Trophoblast cell (in vitro differentiated cells and primary cell): Measurements from ENCODE around the gene USP20.

Experiments
- DNase-seq, 2 donors: peaks; one replicate each; pipeline ENCODE4 v3.0.0-alpha.2; 2016
- H2AFZ ChIP-seq: 2 replicates; pipeline ENCODE4 v1.6.1; 2013; ENCODE audit warnings: low read length, moderate library complexity, mild to moderate bottlenecking; ENCODE audit not compliant: insufficient read depth, poor library complexity
- H2AK5ac ChIP-seq: 2 replicates; pipeline ENCODE4 v1.6.1; 2013; ENCODE audit warnings: mild to moderate bottlenecking, low read length
- H2BK120ac ChIP-seq: 2 replicates; pipeline ENCODE4 v1.6.1; 2013; ENCODE audit warnings: low read length, mild to moderate bottlenecking, moderate library complexity; ENCODE audit not compliant: insufficient read depth, poor library complexity
- H2BK12ac ChIP-seq: 2 replicates; pipeline ENCODE4 v1.6.1; 2013; ENCODE audit warnings: mild to moderate bottlenecking, low read length, moderate library complexity
- H2BK5ac ChIP-seq: 2 replicates; pipeline ENCODE4 v1.6.1; 2013; ENCODE audit warnings: low read length, low read depth, moderate library complexity, mild to moderate bottlenecking; ENCODE audit not compliant: poor library complexity
- H3K14ac ChIP-seq: 2 replicates; pipeline ENCODE4 v1.6.1; 2013; ENCODE audit warnings: mild to moderate bottlenecking, low read length
- H3K18ac ChIP-seq: 2 replicates; pipeline ENCODE4 v1.6.1; 2013; ENCODE audit warnings: mild to moderate bottlenecking, low read length
- H3K23ac ChIP-seq: 2 replicates; pipeline ENCODE4 v1.6.1; 2013; ENCODE audit warnings: low read length
- H3K27ac ChIP-seq: 2 replicates; pipeline ENCODE4 v1.5.1; 2013; ENCODE audit warnings: low read depth, mild to moderate bottlenecking, inconsistent platforms, low read length, moderate library complexity
- H3K27me3 ChIP-seq: 2 replicates; pipeline ENCODE4 v1.6.1; 2013; ENCODE audit warnings: inconsistent platforms, mild to moderate bottlenecking, low read length, moderate library complexity; ENCODE audit not compliant: insufficient read depth
- H3K36me3 ChIP-seq, 2 experiments: 1 replicate in 1 of 2; 2 replicates in 1 of 2; pipeline ENCODE4 v1.6.1; 2013; ENCODE audit warnings: low read length in 2 of 2, mild to moderate bottlenecking in 2 of 2, moderate library complexity in 1 of 2; ENCODE audit not compliant: insufficient read depth in 2 of 2, control insufficient read depth in 1 of 2
- H3K4ac ChIP-seq: 2 replicates; pipeline ENCODE4 v1.6.1; 2013; ENCODE audit warnings: low read depth, mild to moderate bottlenecking, low read length, moderate library complexity
- H3K4me1 ChIP-seq, 2 experiments: 1 replicate in 1 of 2; 2 replicates in 1 of 2; pipeline ENCODE4 v1.6.1; 2013; ENCODE audit warnings: low read length in 2 of 2, mild to moderate bottlenecking in 2 of 2, moderate library complexity in 1 of 2; ENCODE audit not compliant: insufficient read depth in 2 of 2, control insufficient read depth in 1 of 2
- H3K4me2 ChIP-seq: 2 replicates; pipeline ENCODE4 v1.6.1; 2013; ENCODE audit warnings: inconsistent platforms, mild to moderate bottlenecking, low read length, moderate library complexity
- H3K4me3 ChIP-seq: 2 replicates; pipeline ENCODE4 v1.5.1; 2013; ENCODE audit warnings: mild to moderate bottlenecking, low read depth, low read length, inconsistent platforms
- H3K79me1 ChIP-seq: one replicate; pipeline ENCODE4 v1.6.1; 2013; ENCODE audit warnings: low read length
- H3K79me2 ChIP-seq: 2 replicates; pipeline ENCODE4 v1.6.1; 2013; ENCODE audit warnings: low read length, mild to moderate bottlenecking; ENCODE audit not compliant: control insufficient read depth, insufficient read depth, poor library complexity
- H3K9ac ChIP-seq: 2 replicates; pipeline ENCODE4 v1.6.1; 2013; ENCODE audit warnings: mild to moderate bottlenecking, low read length
- H3K9me3 ChIP-seq: 2 replicates; pipeline ENCODE4 v1.6.1; 2013; ENCODE audit warnings: low read depth, mild to moderate bottlenecking, control low read depth, inconsistent platforms, low read length; ENCODE audit not compliant: insufficient read depth
- H4K12ac ChIP-seq: 2 replicates; pipeline ENCODE4 v1.6.1; 2013; ENCODE audit warnings: low read depth, mild to moderate bottlenecking, low read length, moderate library complexity
- H4K8ac ChIP-seq: 2 replicates; pipeline ENCODE4 v1.6.1; 2013; ENCODE audit warnings: low read depth, mild to moderate bottlenecking, low read length, moderate library complexity
- H4K91ac ChIP-seq: one replicate; pipeline ENCODE4 v1.6.1; 2013; ENCODE audit warnings: low read depth, mild to moderate bottlenecking, low read length, moderate library complexity
- WGBS: extraction: QIAGEN DNeasy Blood & Tissue Kit; methylation state at CpG from one replicate; pipeline ENCODE4 v1.1.7; 2013; ENCODE audit warnings: missing lambda C conversion rate; ENCODE audit not compliant: insufficient read length, insufficient coverage; ENCODE audit errors: extremely low coverage; 5-methylcytosine and 5-hydroxymethylcytosine counted together

Gene USP20

DNA sequence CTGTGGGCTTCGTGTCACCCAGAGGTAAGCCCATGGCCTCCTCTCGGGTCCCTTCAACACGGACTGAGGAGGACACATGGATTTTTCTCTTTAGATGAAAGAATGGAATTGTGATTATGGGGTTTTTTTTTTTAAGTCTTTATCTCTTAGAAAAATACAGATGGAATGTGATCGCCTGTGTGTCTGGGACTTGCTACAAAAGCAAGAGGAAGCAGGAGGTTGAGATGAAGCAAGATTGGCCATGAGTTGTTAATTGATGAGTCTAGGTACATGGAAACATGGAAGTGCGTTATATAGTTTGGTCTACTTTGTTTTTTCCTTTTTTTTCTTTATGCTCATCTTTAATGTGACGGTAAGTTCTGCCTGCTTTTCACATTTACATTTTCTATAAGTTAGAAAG is 14.6 kb downstream of the USP20 start:
- no peak overlapping the region for H3K4ac ChIP-seq
- no peaks in the 10 kb centered on the region for H3K79me2 ChIP-seq
- H2AK5ac ChIP-seq = no peak overlapping the region
- H3K27ac ChIP-seq = no peak overlapping the region
- H4K91ac ChIP-seq = no peak overlapping the region
- H3K4me3 ChIP-seq = no peak overlapping the region
- no peak overlapping the region for H3K9ac ChIP-seq
- H3K23ac ChIP-seq = no peak overlapping the region
- no peak for DNase-seq
- H3K9me3 ChIP-seq = peaks cover 2% of the 10 kb centered on the region
- no peak overlapping the region for H2BK5ac ChIP-seq
- H4K8ac ChIP-seq = no peak overlapping the region
- peaks cover 3 to 8% of the 10 kb centered on the region in 2 experiments for H3K36me3 ChIP-seq
- no peaks in the 10 kb centered on the region for H3K27me3 ChIP-seq
- no peak overlapping the region for H2BK12ac ChIP-seq
- peaks cover 9 to 14% of the 10 kb centered on the region in 2 experiments for H3K4me1 ChIP-seq
- H3K14ac ChIP-seq = no peak overlapping the region
- H3K79me1 ChIP-seq = no peaks in the 10 kb centered on the region
- no peak overlapping the region for H3K18ac ChIP-seq
- no CpG with 5 or more reads among the region's 6 CpGs for WGBS
- H2BK120ac ChIP-seq = no peak overlapping the region
- no peak overlapping the region for H2AFZ ChIP-seq
- no peak overlapping the region for H3K4me2 ChIP-seq
- no peak overlapping the region for H4K12ac ChIP-seq

DNA sequence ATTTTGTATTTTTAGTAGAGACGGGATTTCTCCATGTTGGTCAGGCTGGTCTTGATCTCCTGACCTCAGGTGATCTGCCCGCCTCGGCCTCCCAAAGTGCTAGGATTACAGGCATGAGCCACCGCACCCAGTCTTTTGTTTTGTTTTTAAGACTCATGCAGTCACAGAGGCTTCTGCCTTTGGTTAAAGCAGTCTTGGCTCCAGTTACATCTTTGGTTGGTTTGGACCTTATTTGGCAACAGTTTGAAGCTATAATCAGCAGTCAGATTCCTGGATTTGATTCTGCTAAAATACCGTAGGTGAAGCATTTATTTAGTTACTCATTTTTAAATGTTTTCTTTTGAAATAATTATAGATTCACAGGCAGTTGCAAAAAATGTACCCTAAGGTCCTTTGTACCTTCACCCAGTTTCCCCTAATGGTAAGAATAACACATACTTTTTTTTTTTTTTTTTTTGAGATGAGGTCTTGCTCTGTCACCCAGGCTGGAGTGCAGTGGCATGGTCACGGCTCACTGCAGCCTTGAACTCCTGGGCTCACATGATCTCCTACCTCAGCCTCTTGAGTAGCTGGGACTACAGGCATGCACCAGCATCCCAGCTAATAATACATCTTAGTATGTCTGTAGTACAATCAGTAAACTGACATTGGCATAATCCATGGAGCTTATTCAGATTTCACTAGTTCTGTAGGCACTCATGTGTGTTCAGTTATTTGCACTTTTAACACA is 15.7 kb downstream of the USP20 start:
- Histone ChIP-seq H3K4me1 (peaks cover 9 to 14% of the 10 kb centered on the region in 2 experiments), H3K27me3 (no peaks in the 10 kb centered on the region), H4K8ac (no peak overlapping the region), H2BK5ac (no peak overlapping the region), H3K4me2 (no peak overlapping the region), H3K4ac (no peak overlapping the region), H3K4me3 (no peak overlapping the region), H2BK120ac (no peak overlapping the region), H2BK12ac (no peak overlapping the region), H3K9me3 (peaks cover 2% of the 10 kb centered on the region), H4K12ac (no peak overlapping the region), H2AFZ (no peak overlapping the region), H3K79me1 (no peaks in the 10 kb centered on the region), H3K79me2 (no peaks in the 10 kb centered on the region), H4K91ac (no peak overlapping the region), H3K23ac (no peak overlapping the region), H3K18ac (no peak overlapping the region), H3K14ac (no peak overlapping the region), H2AK5ac (no peak overlapping the region), H3K36me3 (peaks cover 4 to 8% of the 10 kb centered on the region in 2 experiments), H3K27ac (no peak overlapping the region), H3K9ac (no peak overlapping the region)
- no peak for DNase-seq
- WGBS = no CpG with 5 or more reads among the region's 6 CpGs

DNA sequence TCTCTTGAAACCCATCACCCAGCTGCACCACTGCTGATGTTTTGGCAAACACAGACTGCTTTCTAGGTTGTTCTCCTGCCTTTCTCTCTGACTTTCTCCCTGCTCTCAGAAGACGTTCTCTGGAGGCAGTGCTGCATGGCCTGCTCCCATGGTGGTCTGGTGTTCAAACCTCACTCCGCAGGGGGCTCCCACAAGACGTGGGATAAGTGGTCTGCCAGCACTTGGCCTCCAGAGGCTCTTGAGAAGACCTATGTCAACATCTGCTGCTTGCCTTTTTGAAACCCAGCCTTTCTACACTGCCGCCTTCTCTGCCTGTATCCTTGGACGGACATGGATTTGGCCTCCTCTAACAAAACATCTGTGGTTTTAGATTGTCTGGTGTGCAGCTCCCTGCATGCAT is 16.6 kb downstream of the USP20 start:
- Histone ChIP-seq H3K23ac (peak overlapping the region; percentile 30), H2AK5ac (no peak overlapping the region), H3K79me2 (no peaks in the 10 kb centered on the region), H3K4me3 (no peak overlapping the region), H3K4ac (no peak overlapping the region), H2BK5ac (no peak overlapping the region), H3K27ac (no peak overlapping the region), H3K9ac (no peak overlapping the region), H3K9me3 (peaks cover 2% of the 10 kb centered on the region), H3K14ac (no peak overlapping the region), H2AFZ (no peak overlapping the region), H3K36me3 (peaks cover 4 to 10% of the 10 kb centered on the region in 2 experiments), H2BK12ac (no peak overlapping the region), H3K18ac (no peak overlapping the region), H3K27me3 (no peaks in the 10 kb centered on the region), H4K8ac (no peak overlapping the region), H4K91ac (no peak overlapping the region), H3K79me1 (no peaks in the 10 kb centered on the region), H3K4me2 (no peak overlapping the region), H3K4me1 (peaks cover 9 to 14% of the 10 kb centered on the region in 2 experiments), H4K12ac (no peak overlapping the region), H2BK120ac (no peak overlapping the region)
- DNase-seq = no peak
- WGBS = no CpG with 5 or more reads among the region's 5 CpGs

DNA sequence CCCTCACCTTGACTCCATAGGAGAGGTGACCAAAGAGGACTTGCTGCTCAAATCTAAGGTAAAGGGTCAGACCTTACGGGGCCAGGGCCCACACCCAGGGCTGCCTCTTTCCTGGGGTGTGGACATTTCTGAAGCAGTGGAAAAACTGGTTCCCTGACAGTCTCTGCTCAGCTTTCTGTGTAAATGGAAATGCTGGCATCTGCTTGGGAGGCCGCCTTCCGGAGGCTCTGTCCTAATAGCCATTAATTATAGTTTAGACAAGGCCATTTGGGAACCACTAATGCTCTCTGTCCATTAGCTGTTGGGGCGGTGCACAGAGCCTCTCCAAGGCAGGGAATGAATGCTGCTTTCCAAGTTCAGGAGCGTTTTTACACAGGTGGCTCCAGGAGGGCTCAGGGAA is 17.3 kb downstream of the USP20 start:
- no peak overlapping the region for H4K12ac ChIP-seq

More for the DNA sequence above, 17.3 kb downstream of the USP20 start:
- Histone ChIP-seq H3K27me3 (no peaks in the 10 kb centered on the region), H2BK5ac (no peak overlapping the region), H3K4me2 (peak overlapping the region; percentile 19), H3K4me3 (no peak overlapping the region), H3K9me3 (peaks cover 2% of the 10 kb centered on the region), H3K23ac (no peak overlapping the region), H2AFZ (no peak overlapping the region), H3K79me2 (no peaks in the 10 kb centered on the region), H3K79me1 (no peaks in the 10 kb centered on the region), H3K27ac (peak overlapping the region; percentile 8), H4K8ac (no peak overlapping the region), H2AK5ac (no peak overlapping the region), H3K9ac (no peak overlapping the region), H2BK12ac (no peak overlapping the region), H3K4me1 (peaks cover 9 to 14% of the 10 kb centered on the region in 2 experiments), H3K4ac (no peak overlapping the region), H3K36me3 (peaks cover 6 to 14% of the 10 kb centered on the region in 2 experiments), H4K91ac (no peak overlapping the region), H2BK120ac (no peak overlapping the region), H3K14ac (no peak overlapping the region), H3K18ac (no peak overlapping the region)
- WGBS = no CpG with 5 or more reads among the region's 5 CpGs
- peak; percentile 38 to 54 for DNase-seq
